GM18498 (cell line): ENCODE results near the gene SVOP.

ENCODE experiments used
- ATAC-seq: cut with Tn5 transposase; IDR thresholded peaks from one replicate; pipeline ENCODE4 v1.9.1; 2021; ENCODE audit warnings: mild to moderate bottlenecking, moderate library complexity; ENCODE audit not compliant: unreplicated experiment

The SVOP gene

DNA sequence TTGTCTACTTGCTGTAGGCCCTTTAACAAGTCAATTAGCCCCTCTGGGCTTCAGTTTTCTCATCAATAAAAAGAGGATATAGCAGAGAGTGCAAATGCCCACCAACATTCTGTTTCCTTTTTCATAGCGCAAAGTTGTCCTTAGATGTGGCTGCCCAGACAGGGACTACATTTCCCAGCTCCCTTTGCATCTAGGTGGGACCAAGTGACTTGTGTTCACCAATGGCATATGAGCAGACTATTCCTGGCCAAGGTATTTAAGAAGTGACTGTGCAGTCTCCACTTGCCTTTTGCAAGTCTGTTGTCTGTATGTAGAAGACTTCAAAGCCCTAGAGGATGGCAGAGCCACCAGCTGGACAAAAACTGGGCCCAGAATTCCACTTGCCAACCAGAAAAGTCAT is 81.3 kb downstream of the SVOP start:
- peak; percentile 62 for ATAC-seq

DNA sequence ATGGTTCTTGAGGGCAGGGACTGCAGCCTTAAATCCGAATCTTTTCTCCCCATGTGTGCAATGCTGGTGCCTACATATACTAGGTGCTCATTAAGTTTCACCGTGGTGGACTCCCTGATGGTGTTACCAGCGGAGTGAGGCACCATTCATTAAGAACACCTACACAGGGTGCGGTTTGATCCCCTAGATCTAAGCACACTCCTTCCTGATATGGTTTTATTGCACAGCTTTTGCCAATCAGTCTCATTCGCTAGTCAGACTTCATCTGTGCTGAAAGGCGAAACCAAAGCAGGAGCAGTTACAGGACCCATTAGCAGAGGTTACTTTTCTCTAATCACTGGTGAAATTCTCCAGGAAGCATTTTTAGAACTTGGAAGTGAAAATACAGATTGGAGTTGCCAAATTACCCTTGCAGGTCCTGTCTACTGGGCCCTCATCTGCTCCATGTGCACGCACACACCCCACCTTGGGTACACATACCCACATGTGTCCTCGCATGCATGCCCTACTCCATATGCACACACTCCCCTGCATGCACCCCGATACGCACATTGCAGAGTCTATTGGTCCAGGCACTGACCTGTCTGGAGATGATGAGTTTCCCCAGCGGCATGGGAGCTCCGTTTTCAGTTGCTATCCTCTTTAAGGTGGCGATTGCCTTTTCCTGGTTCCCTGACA is 82.5 kb downstream of the SVOP start:
- ATAC-seq = no peak

DNA sequence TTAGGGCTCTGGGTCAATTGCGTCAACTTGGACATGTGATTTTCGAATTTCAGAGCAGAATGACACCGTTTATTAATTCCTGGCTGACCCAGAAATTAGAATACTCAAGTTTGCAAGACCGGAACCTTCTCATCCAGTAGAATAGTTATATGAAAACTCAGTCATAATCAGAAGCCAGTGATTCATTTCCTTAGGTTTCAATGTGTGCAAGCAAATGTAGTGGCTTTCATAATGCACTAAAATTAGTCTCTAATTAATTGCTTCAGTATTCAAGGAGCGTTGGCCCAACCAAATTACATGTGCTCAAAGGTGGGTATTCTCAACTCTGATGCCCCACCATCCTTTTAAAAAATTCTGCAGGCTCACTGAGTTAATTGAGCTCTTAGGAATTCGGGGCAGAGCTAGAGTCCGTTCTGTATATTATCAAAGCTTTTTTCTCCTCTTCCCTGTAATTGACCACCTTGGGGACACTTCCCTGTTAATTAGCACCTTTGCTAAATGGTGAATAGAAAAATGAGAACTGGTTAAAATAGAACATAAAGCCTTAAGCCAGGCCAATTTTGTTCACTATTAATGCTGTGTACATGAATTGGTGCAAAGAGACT is 85.6 kb downstream of the SVOP start:
- no peak for ATAC-seq

DNA sequence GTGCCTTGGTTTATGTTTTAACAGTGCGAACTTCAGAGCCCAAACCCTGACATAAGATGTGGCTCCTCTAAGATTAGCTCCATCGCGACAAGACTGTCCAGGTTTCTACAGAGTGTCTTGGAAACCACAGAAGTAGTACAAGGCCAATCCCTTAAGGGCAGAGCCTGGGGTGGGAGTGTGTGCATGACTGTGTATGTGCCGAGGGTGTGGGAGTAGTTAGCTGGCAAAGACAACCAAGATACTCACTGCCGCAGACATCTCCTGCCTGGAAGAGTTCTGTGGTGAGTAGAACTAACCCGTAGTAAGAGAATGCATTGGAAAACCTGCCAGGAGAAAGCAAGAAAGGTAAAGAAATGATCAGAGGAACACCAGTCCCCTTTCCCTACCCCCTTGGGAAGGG is 86.9 kb downstream of the SVOP start:
- no peak for ATAC-seq

DNA sequence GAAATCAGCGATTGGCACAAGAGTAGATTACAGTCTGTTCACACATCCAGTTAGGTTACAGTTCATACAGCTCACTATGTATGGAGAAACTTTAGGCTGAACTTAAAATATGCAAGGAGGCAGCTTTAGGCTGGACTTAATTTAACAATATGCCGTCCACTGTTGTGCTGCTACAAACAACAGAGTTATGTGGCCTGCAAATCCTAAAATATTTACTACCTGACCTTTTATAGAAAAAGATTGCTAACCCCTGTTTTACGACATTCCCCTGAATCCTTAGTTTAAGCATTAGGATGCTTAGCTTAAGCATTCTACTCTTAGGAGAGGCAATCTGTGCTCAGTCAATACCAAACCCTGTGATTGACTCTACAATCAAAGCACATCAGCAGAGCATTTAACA is 90.1 kb downstream of the SVOP start:
- ATAC-seq = no peak

DNA sequence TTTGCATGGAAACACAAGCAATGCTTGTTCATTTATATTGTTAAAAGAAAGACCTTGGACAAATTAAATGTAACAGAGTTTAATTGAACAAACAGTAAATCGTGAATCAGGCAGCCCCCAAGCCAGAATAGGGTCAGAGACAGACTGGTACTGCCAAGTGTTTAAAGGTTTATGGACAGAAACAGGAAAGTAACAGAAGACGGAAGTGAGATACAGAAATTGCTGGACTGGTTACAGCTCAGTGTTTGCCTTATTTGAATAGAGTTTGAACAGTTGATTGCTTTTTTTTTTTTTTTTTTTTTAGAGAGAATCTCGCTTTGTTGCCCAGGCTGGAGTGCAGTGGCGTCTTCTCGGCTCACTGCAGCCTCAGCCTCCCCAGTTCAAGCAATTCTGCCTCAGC is 90.7 kb downstream of the SVOP start:
- ATAC-seq = peak; percentile 81

DNA sequence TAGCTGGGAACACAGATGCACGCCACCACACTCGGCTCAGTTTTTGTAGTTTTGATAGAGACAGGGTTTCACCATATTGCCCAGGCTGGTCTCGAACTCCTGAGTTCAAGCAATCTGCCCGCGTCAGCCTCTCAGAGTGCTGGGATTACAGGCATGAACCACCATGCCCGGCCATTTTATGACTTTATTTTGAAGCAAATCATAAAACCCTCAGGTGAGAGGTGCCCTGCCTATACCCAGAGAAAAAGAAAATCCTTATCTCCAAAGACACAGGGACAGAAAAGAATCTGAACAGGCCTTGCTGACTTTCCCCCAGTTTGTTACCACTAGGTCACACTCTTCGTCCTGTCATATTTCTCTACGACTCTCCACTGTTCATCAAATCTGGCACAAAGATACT is 92.2 kb downstream of the SVOP start:
- ATAC-seq = no peak

DNA sequence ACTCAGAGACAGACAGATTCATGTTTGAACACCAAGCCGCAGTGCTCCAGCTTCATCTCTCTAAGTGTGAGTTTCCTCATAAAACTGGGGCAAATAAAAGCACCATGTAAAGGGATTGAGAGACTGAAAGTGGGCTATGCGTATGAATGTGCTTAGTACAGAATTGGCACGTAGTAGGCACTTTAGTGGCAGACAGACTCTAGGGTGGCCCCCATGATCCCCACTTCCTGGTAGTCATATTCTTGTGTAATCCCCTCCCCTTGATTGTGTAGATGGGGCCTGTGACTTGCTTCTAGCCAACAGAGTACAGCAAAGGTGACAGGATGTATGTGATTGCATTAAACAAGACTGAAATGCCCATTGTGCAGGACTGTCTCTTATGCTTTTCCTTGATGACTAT is 98.0 kb downstream of the SVOP start:
- no peak for ATAC-seq

DNA sequence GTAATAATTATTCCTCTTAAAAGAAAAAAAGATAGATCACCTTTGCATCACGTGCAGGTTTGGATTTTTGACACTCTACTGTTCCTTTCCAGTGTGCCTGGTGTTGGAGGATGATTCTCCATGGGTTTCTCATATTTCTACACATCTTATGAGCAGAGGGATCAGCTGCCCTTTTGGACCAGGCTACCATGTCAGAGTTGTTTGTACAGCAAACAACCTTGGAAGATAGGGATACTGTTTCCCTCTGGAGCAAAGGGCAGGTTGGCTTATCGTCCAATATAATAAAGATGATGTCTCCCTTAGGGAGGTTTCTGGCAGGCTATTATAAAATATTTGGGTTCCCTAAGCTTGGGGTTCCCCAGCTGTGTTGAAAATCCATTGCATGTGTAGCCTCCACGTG is 98.9 kb downstream of the SVOP start:
- ATAC-seq = no peak

DNA sequence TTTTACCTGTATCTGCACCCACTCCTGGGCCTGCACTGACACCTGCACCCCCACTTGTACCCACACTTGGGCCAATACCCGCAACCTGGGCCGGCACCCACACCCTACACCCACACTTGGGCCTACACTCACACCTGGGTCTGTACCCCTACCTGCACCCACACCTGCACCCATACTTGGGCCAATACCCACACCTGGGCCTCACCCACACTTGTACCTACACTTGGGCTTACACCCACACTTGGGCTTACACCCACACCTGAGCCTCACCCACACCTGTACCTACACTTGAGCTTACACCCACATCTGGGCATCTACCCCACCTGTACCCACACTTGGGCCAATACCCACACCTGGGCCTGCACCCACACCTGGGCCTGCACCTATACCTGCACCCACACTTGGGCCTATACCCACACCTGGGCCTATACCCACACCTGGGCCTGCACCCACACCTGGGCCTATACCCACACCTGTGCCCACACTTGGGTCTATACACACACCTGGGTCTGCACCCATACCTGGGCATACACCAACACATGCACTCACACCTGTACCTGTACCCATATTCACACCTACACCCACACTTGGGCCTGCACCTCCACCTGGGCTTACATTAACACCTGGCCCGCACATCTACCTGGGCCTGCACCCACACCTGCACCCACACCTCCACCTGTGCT is 101.8 kb downstream of the SVOP start:
- no peak for ATAC-seq

DNA sequence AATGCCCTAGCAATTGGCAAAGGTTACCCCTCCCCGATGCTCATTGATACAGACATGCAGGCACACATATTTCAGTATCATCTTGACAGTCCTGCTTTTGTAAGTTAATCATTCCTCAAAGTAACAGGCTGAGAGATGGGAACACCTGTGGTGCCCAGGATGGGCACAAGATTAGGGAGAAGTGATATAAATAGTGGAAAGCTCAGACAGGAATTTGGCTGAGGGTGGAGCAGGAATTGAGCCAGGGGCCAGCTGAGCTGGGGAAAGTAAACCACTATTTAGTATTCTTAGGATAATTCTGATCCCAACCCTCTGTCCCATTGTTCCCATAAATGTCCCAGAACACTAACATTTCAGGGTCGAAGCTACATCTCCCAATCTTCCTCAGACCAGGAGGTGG is 102.7 kb downstream of the SVOP start:
- no peak for ATAC-seq

DNA sequence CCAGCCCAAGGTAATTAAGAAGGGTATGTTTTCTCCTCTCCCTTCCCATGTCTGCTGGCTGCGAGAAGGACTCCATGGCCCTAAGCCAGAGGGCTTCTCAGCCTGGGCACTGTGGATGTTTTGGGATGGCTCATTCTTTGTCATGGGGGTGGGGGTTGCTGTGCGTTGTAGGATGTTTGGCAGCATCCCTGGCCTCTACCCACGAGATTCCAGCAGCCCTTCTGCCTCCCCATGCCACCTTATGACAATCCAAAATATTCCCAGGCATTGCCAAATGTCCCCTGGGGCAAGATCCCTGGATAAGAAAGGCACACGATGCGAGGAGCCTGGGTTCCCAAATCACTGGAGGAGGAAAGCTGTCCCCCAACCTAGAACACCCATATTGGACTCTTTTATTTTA is 104.5 kb downstream of the SVOP start:
- no peak for ATAC-seq

DNA sequence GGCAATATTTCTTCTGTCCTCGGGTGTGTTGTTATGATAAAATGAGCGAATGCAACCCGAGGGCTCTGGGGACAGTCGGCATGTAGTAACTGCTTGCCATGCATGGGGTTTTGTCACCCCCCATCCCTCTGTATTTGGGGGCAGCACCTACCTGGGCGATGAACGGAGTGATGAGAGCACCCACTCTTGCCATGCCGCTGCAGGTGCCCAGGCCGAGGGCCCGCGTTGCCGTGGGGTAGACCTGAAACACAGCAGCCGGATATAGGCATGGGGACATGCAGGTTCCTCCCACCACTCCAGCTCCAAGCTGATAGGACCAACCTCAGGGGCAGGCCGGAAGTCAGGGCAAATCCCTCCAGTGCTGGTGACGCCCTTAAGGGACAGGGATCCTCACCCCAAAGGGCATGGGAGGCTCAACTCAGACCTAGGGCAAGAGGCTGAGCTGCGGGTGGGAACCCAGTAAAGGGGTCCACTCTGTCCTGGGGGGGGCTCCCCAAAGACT is 105.2 kb downstream of the SVOP start:
- no peak for ATAC-seq

DNA sequence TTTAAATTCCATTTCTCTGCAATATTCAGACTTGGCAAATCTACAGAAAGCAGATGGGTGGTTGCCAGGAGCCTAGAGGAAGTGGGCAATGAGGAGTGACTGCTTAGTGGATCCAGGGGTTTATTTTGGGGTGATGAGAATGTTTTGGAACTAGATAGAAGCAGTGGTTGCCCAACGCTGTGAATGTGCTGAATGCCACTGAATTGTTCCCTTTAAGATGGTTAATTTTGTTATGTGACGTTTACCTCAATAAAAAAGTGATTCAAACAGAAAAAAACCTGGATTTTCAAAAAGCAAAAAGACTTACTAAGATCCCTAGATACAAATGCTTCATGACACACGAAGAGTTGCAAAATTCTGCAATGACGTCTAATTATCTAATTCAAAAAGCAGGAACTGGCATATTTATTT is 106.7 kb downstream of the SVOP start:
- ATAC-seq = no peak

DNA sequence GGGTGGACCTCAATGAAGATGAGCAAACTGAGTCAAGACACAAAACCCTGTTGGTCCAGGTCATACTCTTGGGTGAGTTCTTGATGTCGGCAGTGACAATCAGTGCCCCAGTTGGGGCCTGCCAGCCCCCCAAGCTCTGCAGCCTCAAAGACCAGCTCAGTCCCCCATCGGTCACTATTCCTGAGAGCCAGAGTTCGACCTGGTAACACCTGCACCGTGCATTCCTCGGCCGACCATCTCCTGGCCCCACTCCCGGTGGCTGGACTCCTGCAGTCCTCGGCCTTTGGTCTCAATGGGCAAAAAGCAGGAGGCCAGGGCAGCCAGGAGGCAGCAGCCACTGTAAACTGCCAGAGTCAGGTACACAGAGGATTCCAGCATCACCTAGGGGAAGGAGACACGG is 108.5 kb downstream of the SVOP start:
- no peak for ATAC-seq

DNA sequence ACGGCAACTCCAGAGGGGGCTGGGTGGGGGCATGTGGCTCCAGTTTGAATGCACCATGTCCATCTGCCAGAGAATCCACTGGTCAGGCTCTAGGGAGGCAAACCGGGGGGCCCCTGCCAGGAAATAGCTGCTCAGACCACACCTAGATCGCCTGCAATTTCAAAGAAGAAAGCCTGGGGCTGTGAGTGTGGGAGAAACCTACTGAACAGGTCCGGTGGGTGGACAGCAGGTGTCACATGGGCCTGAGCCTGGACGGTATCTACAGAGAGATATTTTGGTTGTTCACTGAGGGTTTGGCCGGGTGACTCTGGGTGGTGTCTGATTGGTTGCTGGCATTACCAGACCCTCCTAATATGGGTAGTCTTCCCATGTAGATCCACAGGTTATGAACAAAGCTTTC is 109.0 kb downstream of the SVOP start:
- ATAC-seq = no peak

DNA sequence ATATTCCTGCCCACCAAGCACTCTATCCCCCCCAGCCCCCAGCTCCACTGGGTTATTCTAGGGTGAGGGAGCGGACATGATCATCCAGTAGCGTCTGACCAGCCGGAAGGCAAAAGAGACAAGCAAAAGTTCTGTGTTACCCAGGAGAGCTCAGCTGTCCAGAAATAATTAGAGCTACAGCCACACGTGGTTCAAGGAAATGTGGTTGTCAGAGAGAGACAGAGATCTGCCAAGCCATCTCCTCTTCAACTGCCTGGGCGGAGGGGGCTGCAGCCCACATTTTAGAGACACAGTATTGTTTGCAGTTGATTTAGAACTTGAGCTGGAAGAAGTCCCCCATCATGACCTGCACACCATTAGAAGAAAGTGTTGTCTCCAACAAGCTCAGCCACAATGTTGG is 110.5 kb downstream of the SVOP start:
- ATAC-seq = no peak

DNA sequence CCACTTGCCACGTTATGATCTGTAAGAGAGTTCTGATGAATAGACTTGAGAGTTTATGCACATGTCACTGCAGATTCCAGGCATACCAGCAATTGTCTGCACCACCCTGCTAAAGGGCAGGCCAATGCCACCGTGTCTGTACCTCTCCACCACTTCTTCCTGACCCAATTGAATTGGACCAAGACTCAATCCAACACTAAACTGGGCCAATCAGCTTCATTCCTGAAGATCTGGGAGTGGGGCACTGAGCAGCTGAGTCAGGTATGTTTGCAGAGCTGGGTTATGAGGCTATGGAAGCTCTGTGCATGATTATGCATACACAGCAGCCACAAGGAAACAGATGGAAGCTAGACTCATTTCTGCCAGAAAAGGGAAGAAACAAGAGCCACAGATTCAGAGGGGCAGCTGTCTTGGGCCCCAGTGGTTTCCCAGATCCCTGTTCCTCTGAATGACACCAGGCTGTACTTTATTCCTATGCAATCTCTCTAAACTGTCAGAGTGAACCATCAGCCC is 113.0 kb downstream of the SVOP start:
- ATAC-seq = no peak

DNA sequence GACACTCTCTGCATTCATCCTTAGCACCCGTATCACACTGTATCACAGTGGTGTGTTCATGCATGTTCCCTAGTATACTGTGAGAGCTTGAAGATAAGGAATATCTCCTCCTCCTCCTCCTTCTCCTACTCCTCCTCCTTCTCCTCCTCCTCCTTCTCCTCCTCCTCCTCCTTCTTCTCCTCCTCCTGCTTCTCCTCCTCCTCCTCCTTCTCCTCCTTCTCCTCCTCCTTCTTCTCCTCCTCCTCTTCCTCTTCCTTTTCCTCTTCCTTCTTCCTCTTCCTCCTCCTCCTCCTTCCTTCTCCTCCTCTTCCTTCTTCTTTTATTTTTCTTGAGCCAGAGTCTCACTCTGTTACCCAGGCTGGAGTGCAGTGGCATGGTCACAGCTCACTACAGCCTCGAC is 113.9 kb downstream of the SVOP start:
- no peak for ATAC-seq

DNA sequence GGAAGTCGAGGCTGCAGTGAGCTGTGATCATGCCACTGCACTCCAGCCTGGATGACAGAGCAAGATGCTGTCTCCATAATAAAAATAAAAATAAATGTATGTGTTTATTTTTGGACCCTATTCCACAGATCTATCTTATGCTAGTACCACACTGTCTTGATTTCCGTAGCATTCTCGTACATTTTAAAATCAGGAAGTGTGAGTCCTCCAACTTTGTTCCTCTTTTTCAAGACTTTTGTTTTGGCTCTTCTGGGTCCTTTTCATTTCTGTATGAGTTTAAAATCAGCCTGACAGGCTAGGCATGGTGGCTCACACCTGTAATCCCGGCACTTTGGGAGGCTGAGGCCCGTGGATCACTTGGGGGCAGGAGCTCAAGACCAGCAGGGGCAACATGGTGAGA is 115.1 kb downstream of the SVOP start:
- ATAC-seq = no peak

DNA sequence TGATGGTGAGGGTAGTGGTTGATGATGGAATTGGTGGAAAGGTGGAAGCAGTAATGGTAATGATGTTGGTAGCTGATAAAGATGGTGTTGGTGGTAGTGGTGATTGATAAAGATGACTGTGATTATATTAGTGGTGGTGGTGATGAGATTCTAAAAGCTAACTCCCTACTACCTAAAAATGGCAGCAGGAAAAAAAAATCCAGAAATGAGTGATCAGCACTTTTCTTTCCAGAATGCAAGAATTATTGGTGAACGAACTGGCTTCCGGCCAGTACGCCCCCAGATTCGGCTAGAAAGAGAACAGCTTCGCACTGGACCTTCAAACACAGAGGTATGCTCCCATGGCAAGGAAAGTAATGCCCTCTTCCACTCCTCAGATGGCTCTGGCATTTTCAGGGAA is 121.7 kb downstream of the SVOP start:
- ATAC-seq = no peak

DNA sequence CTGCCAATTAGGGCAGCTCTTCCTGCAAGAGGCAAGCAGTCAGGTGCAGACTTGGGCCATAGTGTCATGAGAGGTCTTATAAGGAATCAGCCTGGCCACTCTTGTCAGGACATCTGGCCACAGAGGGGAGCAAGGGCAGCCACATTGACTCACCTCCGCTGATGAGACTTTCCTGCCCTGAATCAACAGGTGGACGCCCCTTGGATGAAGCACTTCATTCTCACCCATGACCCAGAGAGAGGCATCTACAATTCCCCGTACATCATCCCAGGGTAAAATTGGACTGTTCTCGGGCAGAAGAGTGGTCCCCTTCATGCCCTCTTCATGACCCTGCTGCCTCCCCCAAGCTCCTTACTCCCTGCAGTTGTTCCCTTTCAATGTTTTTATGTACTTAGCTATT is 124.1 kb downstream of the SVOP start:
- ATAC-seq = no peak
